WTC11 (cell line): ENCODE measurements around the gene OR11A1. TPM values are rescaled to one million over a fixed set of nuclear protein-coding genes. Genes with fewer than 3 reads are reported as not detected.

Source experiments
- ATAC-seq: fragments of 200-7000 bp; cut with Tn5 transposase; 2 replicates; pipeline ENCODE4 v1.10.0; 2021; ENCODE audit warnings: mild to moderate bottlenecking, moderate library complexity
- CTCF ChIA-PET: fragments of 300-600 bp; sonication (Branson Sonifier 250); formaldehyde crosslinking; loops from one replicate; lab custom pipeline; 2021; ENCODE audit warnings: antibody characterized with exemption; lab: Charles Lee
- POLR2A ChIA-PET: fragments of 350-600 bp; sonication (Branson Sonifier 250); formaldehyde crosslinking; loops from one replicate; lab custom pipeline; 2021; ENCODE audit warnings: antibody characterized with exemption; lab: Charles Lee
- DNase-seq: peaks from one replicate; pipeline ENCODE4 v3.0.0; 2021; ENCODE audit warnings: low spot score
- H3K27ac Mint-ChIP-seq: 2 replicates; pipeline ENCODE4 v1.8.0; 2021; ENCODE audit warnings: mixed read lengths
- H3K27me3 Mint-ChIP-seq: 2 replicates; pipeline ENCODE4 v1.8.0; 2021; ENCODE audit warnings: low read depth, mild to moderate bottlenecking, moderate library complexity, mixed read lengths
- H3K36me3 Mint-ChIP-seq: 2 replicates; pipeline ENCODE4 v1.8.0; 2021; ENCODE audit warnings: mixed read lengths
- H3K4me1 Mint-ChIP-seq: 2 replicates; pipeline ENCODE4 v1.8.0; 2022; ENCODE audit warnings: mixed read lengths
- H3K4me3 Mint-ChIP-seq: 2 replicates; pipeline ENCODE4 v1.8.0; 2021; ENCODE audit warnings: mild to moderate bottlenecking, moderate library complexity, mixed read lengths
- H3K9me3 Mint-ChIP-seq: 2 replicates; pipeline ENCODE4 v1.8.0; 2021; ENCODE audit warnings: mixed read lengths
- ARID4B ChIP-seq: sonication (generic); formaldehyde crosslinking; IDR thresholded peaks from 2 replicates; pipeline ENCODE4 v1.8.0; 2023; ENCODE audit warnings: missing genetic modification reagents, mild to moderate bottlenecking, borderline replicate concordance
- ATF2 ChIP-seq: sonication (generic); formaldehyde crosslinking; IDR thresholded peaks from 2 replicates; pipeline ENCODE4 v1.8.1; 2022; ENCODE audit warnings: low read depth, missing genetic modification reagents, borderline replicate concordance
- ATF3 ChIP-seq: sonication (generic); formaldehyde crosslinking; conservative IDR thresholded peaks from 2 replicates; pipeline ENCODE4 v1.8.1; 2022; ENCODE audit warnings: mild to moderate bottlenecking, missing genetic modification reagents
- CREB1 ChIP-seq: sonication (generic); formaldehyde crosslinking; IDR thresholded peaks from 2 replicates; pipeline ENCODE4 v1.8.0; 2023; ENCODE audit warnings: mild to moderate bottlenecking, missing genetic modification reagents
- GABPB1 ChIP-seq: sonication (generic); formaldehyde crosslinking; IDR thresholded peaks from 2 replicates; pipeline ENCODE4 v1.8.1; 2023; ENCODE audit warnings: mild to moderate bottlenecking, missing genetic modification reagents
- JAZF1 ChIP-seq: fragments of 250-450 bp; sonication (Bioruptor Pico); IDR thresholded peaks from 2 replicates; pipeline ENCODE4 v1.9.0; 2021; ENCODE audit warnings: moderate library complexity, mild to moderate bottlenecking, inconsistent platforms
- MAX ChIP-seq: sonication (generic); formaldehyde crosslinking; IDR thresholded peaks from 2 replicates; pipeline ENCODE4 v1.8.0; 2022; ENCODE audit warnings: mild to moderate bottlenecking, missing genetic modification reagents
- PREB ChIP-seq: sonication (generic); formaldehyde crosslinking; IDR thresholded peaks from 2 replicates; pipeline ENCODE4 v1.8.1; 2022; ENCODE audit warnings: mild to moderate bottlenecking, missing genetic modification reagents, moderate library complexity, borderline replicate concordance
- TCF7 ChIP-seq: sonication (generic); formaldehyde crosslinking; IDR thresholded peaks from 2 replicates; pipeline ENCODE4 v1.8.0; 2022; ENCODE audit warnings: mild to moderate bottlenecking, low read depth, missing genetic modification reagents, moderate library complexity
- TP53 ChIP-seq: sonication (generic); formaldehyde crosslinking; IDR thresholded peaks from 2 replicates; pipeline ENCODE4 v1.8.1; 2023; ENCODE audit warnings: mild to moderate bottlenecking, missing genetic modification reagents
- ZNF121 ChIP-seq: sonication (generic); formaldehyde crosslinking; IDR thresholded peaks from 2 replicates; pipeline ENCODE4 v1.8.0; 2023; ENCODE audit warnings: missing genetic modification reagents
- ZNF219 ChIP-seq: sonication (generic); formaldehyde crosslinking; IDR thresholded peaks from 2 replicates; pipeline ENCODE4 v1.8.0; 2023; ENCODE audit warnings: missing genetic modification reagents, mild to moderate bottlenecking, borderline replicate concordance
- ZNF263 ChIP-seq: sonication (generic); formaldehyde crosslinking; IDR thresholded peaks from 2 replicates; pipeline ENCODE4 v1.8.1; 2022; ENCODE audit warnings: low read depth, mild to moderate bottlenecking, moderate library complexity, missing genetic modification reagents
- ZNF423 ChIP-seq: fragments of 250-450 bp; sonication (Bioruptor Pico); IDR thresholded peaks from 2 replicates; pipeline ENCODE4 v2.1.2; 2022; ENCODE audit warnings: mild to moderate bottlenecking, moderate library complexity
- ZNF671 ChIP-seq: fragments of 250-450 bp; sonication (Bioruptor Pico); IDR thresholded peaks from 2 replicates; pipeline ENCODE4 v1.8.0; 2021; ENCODE audit warnings: mild to moderate bottlenecking
- total RNA-seq: library from RNA; stranded (reverse); gene quantifications from 3 replicates; pipeline ENCODE4 v1.2.3, GENCODE V29; 2021
- TF ChIP-seq, protein P1 (sequence below): sonication (generic); formaldehyde crosslinking; IDR thresholded peaks from 2 replicates; pipeline ENCODE4 v1.8.1; 2023; ENCODE audit warnings: mild to moderate bottlenecking, moderate library complexity, missing genetic modification reagents
- TF ChIP-seq, protein P2 (sequence below): sonication (generic); formaldehyde crosslinking; IDR thresholded peaks from 2 replicates; pipeline ENCODE4 v1.8.0; 2022; ENCODE audit warnings: mild to moderate bottlenecking, missing genetic modification reagents

Gene OR11A1
- total RNA-seq, 1 experiment from 2014 or later = not detected

- Mint-ChIP-seq H3K4me3 (no peak overlapping the region), H3K36me3 (no peaks in the 10 kb centered on the region), H3K27me3 (peaks cover 9% of the 10 kb centered on the region), H3K9me3 (no peaks in the 10 kb centered on the region), H3K27ac (no peak overlapping the region)
- POLR2A ChIA-PET = no interaction called here
- TF ChIP-seq MAX (CRISPR knock-in tag) (no peak), CREB1 (no peak), ZNF219 (no peak), ZNF121 (CRISPR knock-in tag) (no peak), ARID4B (CRISPR knock-in tag) (no peak), GABPB1 (CRISPR knock-in tag) (no peak), TP53 (no peak), JAZF1 (CRISPR knock-in tag) (no peak), ZNF263 (CRISPR knock-in tag) (no peak), ATF3 (CRISPR knock-in tag) (no peak), TCF7 (CRISPR knock-in tag) (no peak)
- TF ChIP-seq, protein P1, sequence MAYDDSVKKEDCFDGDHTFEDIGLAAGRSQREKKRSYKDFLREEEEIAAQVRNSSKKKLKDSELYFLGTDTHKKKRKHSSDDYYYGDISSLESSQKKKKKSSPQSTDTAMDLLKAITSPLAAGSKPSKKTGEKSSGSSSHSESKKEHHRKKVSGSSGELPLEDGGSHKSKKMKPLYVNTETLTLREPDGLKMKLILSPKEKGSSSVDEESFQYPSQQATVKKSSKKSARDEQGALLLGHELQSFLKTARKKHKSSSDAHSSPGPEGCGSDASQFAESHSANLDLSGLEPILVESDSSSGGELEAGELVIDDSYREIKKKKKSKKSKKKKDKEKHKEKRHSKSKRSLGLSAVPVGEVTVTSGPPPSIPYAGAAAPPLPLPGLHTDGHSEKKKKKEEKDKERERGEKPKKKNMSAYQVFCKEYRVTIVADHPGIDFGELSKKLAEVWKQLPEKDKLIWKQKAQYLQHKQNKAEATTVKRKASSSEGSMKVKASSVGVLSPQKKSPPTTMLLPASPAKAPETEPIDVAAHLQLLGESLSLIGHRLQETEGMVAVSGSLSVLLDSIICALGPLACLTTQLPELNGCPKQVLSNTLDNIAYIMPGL = no peak
- TF ChIP-seq, protein P2, sequence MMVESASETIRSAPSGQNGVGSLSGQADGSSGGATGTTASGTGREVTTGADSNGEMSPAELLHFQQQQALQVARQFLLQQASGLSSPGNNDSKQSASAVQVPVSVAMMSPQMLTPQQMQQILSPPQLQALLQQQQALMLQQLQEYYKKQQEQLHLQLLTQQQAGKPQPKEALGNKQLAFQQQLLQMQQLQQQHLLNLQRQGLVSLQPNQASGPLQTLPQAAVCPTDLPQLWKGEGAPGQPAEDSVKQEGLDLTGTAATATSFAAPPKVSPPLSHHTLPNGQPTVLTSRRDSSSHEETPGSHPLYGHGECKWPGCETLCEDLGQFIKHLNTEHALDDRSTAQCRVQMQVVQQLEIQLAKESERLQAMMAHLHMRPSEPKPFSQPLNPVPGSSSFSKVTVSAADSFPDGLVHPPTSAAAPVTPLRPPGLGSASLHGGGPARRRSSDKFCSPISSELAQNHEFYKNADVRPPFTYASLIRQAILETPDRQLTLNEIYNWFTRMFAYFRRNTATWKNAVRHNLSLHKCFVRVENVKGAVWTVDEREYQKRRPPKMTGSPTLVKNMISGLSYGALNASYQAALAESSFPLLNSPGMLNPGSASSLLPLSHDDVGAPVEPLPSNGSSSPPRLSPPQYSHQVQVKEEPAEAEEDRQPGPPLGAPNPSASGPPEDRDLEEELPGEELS (CRISPR knock-in tag) = no peak
- TF ChIP-seq, all 79 proteins: peak for 0
- no peaks in the 10 kb centered on the region for H3K4me1 Mint-ChIP-seq
- DNase-seq (no peak), ATAC-seq (no peak)
- CTCF ChIA-PET = no interaction called here
Observed at GRCh38 chr6:29502181-29502580, 45.3 kb upstream of the OR11A1 start.

DNA sequence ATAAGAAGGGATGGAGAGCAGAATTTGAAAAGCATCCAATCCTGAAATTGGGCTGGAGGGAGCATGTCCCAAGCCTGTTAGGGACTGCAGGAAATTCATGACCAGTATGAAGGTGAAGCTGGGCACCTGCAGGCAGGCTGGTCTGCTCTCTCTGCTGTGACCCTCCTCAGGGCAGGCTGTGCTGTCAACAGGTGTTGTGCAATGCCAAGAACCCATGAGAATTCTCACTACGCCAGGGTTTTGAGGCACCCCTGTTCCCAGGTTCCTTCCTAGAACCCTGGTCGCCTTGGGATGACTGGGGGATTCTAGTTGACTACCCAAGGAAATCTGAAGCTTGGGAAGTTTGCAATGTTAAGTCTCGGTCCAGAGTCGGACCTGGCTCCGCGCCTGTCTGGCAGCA is 44.2 kb upstream of the OR11A1 start:
- no peak for ATAC-seq
- Mint-ChIP-seq H3K27me3 (peaks cover 9% of the 10 kb centered on the region), H3K27ac (no peak overlapping the region), H3K9me3 (no peaks in the 10 kb centered on the region), H3K4me1 (no peaks in the 10 kb centered on the region), H3K4me3 (no peak overlapping the region), H3K36me3 (no peaks in the 10 kb centered on the region)
- DNase-seq = no peak
- ChIA-PET CTCF (no interaction called here), POLR2A (no interaction called here)
- no peak for TF ChIP-seq PREB
- TF ChIP-seq, protein P2 (CRISPR knock-in tag) = no peak
- no peak for TF ChIP-seq ZNF671 (CRISPR knock-in tag)
- TF ChIP-seq ZNF423 (CRISPR knock-in tag) = no peak
- no peak for TF ChIP-seq ZNF219
- no peak for TF ChIP-seq ARID4B (CRISPR knock-in tag)
- TF ChIP-seq ATF2 (CRISPR knock-in tag) = no peak
